Lung (tissue), 12 donors: Measurements from ENCODE around the gene NDE1. TPM values are rescaled to one million over a fixed set of nuclear protein-coding genes. Genes with fewer than 3 reads are reported as not detected.

Experiments
- ATAC-seq: fragments of 200-7000 bp; cut with Tn5 transposase; one replicate; pipeline ENCODE4 v1.9.1; 2020; ENCODE audit warnings: moderate number of reproducible peaks; ENCODE audit not compliant: insufficient read depth, low FRiP score
- DNase-seq, 3 donors: peaks; one replicate each; pipeline ENCODE4 v3.0.0-alpha.2; 2013 to 2017
- H3K27ac ChIP-seq, 2 donors: one replicate each; pipeline ENCODE4 v1.5.1; 2013; ENCODE audit warnings: mild to moderate bottlenecking in 2 of 2, moderate library complexity in 2 of 2, control low read depth in 1 of 2, inconsistent platforms in 1 of 2, low read depth in 1 of 2, low read length in 1 of 2
- H3K27me3 ChIP-seq, 3 donors: one replicate each; pipeline ENCODE4 v1.5.1; 2013; ENCODE audit warnings: low read length in 2 of 3; ENCODE audit not compliant: control insufficient read depth in 3 of 3, insufficient read depth in 3 of 3
- H3K36me3 ChIP-seq, 4 donors: one replicate each; pipeline ENCODE4 v1.5.1; 2013; ENCODE audit warnings: low read length in 4 of 4, mild to moderate bottlenecking in 1 of 4, moderate library complexity in 1 of 4; ENCODE audit not compliant: control insufficient read depth in 4 of 4, insufficient read depth in 4 of 4
- H3K4me1 ChIP-seq, 5 donors: one replicate each; pipeline ENCODE4 v1.5.1; 2013; ENCODE audit warnings: low read length in 5 of 5, mild to moderate bottlenecking in 2 of 5, moderate library complexity in 1 of 5; ENCODE audit not compliant: control insufficient read depth in 5 of 5, insufficient read depth in 5 of 5
- H3K4me3 ChIP-seq: one replicate; pipeline ENCODE4 v1.5.1; 2013; ENCODE audit warnings: mild to moderate bottlenecking, control low read depth, moderate library complexity
- H3K9ac ChIP-seq, 2 donors: one replicate each; pipeline ENCODE4 v1.5.1; 2013; ENCODE audit warnings: low read length in 2 of 2, control low read depth in 1 of 2; ENCODE audit not compliant: insufficient read depth in 1 of 2
- H3K9me3 ChIP-seq, 4 donors: one replicate each; pipeline ENCODE4 v1.5.1; 2013; ENCODE audit warnings: low read length in 3 of 4, mild to moderate bottlenecking in 1 of 4, moderate library complexity in 1 of 4; ENCODE audit not compliant: control insufficient read depth in 4 of 4, insufficient read depth in 3 of 4
- CTCF ChIP-seq: IDR thresholded peaks from 2 replicates; pipeline ENCODE4 v1.5.1; 2012; ENCODE audit warnings: mild to moderate bottlenecking; ENCODE audit errors: control extremely low read depth, extremely low read depth
- WGBS, 2 donors: extraction: QIAGEN DNeasy Blood & Tissue Kit; methylation state at CpG; one replicate each; pipeline ENCODE4 v1.1.7; 2013; 5-methylcytosine and 5-hydroxymethylcytosine counted together
- polyA plus RNA-seq, 2 donors: library from polyadenylated mRNA; stranded (reverse); fragments of 200-250 nt; gene quantifications; one replicate each; pipeline ENCODE4 v1.2.1, GENCODE V29; 2013
- total RNA-seq, 2 donors: library from RNA; depleted of rRNA in 1 of 2; stranded (reverse); fragments of >200 nt in 1 of 2; gene quantifications; one replicate each; pipeline ENCODE4 v1.2.1, GENCODE V29; 2014 to 2021
- donor health status: control.
- donor health status: control.
- donor health status: Bipolar disorder and iron deficiency.
- donor health status: healthy.
- donor health status: DM: yes; HTN: yes; CAD: no.

Gene NDE1
- total and polyA plus RNA-seq, 4 donors = 7.4 to 46.8 (median 22.5) TPM

DNA sequence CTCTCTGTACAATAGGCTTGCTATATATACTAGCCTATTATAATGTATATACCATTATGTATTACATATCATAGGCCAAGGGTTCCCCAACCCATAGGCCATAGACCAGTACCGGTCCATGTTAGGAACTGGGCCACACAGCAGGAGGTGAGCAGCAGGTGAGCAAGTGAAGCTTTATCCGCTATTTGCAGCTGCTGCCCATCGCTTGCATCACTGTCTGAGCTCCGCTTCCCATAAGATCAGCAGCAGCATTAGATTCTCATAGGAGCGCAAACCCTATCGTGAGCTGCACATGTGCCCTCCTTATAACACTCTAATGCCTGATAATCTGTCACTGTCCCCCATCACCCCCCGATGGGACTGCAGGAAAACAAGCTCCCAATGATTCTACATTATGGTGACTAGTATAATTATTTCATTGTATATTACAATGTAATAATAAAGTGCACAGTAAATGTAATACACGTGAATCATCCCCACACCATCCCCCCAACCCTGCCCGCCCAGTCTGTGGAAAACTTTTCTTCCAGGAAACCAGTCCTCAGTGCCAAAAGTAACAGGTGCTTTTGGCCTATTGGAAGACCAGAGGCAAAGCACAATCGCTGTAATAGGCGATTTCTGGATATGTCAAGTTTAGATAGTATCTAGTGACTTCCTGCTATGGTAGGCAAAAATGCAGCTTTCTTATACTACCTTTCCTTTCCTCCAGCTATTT is 122.7 kb downstream of the NDE1 start:
- no peak overlapping the region for H3K27ac ChIP-seq
- DNase-seq = no peak
- no peak for ATAC-seq
- H3K4me1 ChIP-seq = peaks cover 0 to 2% (median 0%) of the 10 kb centered on the region in 5 donors
- no peaks in the 10 kb centered on the region for H3K27me3 ChIP-seq
- 85 to 87% methylated on average over 11 of the region's 11 CpGs for WGBS, 2 donors
- no peak for TF ChIP-seq CTCF
- peaks cover 0 to 2% (median 0%) of the 10 kb centered on the region in 4 donors for H3K9me3 ChIP-seq
- no peak overlapping the region for H3K4me3 ChIP-seq
- no peaks in the 10 kb centered on the region for H3K36me3 ChIP-seq
- no peak overlapping the region for H3K9ac ChIP-seq

- Histone ChIP-seq H3K4me3 (no peak overlapping the region), H3K9me3 (peaks cover 0 to 2% (median 0%) of the 10 kb centered on the region in 4 donors), H3K27me3 (no peaks in the 10 kb centered on the region), H3K27ac (no peak overlapping the region), H3K36me3 (no peaks in the 10 kb centered on the region), H3K9ac (no peak overlapping the region), H3K4me1 (peaks cover 0 to 2% (median 0%) of the 10 kb centered on the region in 5 donors)
- DNase-seq (peak in 2 of 3 donors; percentile 40 to 55), ATAC-seq (no peak)
- WGBS, 2 donors = 62 to 80% methylated on average over 6 of the region's 6 CpGs
- TF ChIP-seq CTCF = no peak
Measured at GRCh38 chr16:15773968-15774367, 123.9 kb downstream of the NDE1 start.

- H3K9me3 ChIP-seq = peaks cover 0 to 2% (median 0%) of the 10 kb centered on the region in 4 donors
- H3K4me3 ChIP-seq = no peak overlapping the region
- H3K36me3 ChIP-seq = no peaks in the 10 kb centered on the region
- DNase-seq = no peak
- no peak overlapping the region for H3K9ac ChIP-seq
- H3K27ac ChIP-seq = no peak overlapping the region
- H3K27me3 ChIP-seq = no peaks in the 10 kb centered on the region
- H3K4me1 ChIP-seq = peaks cover 0 to 2% (median 0%) of the 10 kb centered on the region in 5 donors
- TF ChIP-seq CTCF = no peak
- no peak for ATAC-seq
Measured at GRCh38 chr16:15775209-15775608, 125.2 kb downstream of the NDE1 start.
